Activated T-cell treated with anti-CD3 and anti-CD28 coated beads, Interleukin-2, amount 50 U/mL, for 1 hour (primary cell): Measurements from ENCODE around the gene XRCC5.
A peak's percentile ranks its signal among the peaks of the same experiment; 100 is the strongest.

Experiments used
- DNase-seq: peaks from one replicate; pipeline ENCODE4 v3.0.0-alpha.2; 2020

Gene XRCC5

DNA sequence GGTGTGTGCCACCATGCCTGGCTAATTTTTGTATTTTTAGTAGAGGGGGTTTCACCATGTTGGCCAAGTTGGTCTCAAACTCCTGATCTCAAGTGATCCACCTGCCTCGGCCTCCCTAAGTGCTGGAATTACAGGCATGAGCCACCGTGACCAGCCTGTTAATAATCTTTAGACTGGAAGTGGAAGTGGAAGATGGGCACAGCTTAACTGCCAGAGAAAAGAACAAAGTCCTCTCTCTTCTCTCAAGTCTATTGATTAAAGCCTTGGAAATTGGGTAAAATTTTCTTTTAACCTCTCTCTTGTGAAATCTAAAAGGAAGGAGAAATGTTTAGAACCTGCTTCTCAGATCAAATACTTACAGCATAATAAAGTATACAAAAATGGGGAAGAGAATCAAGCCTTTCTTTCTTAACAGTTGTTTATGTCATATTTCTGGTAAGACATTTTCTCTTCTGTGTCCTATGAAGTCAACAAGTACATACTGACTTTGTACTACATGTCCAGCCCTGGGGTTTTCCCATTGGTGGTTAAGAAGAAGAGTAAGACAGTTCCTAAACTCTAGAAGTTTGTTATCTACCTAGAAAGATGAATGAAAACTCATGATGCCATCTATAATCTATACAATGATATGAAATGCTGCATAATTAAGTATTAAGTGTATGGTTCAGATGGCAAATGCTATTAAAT, 22.8 kb upstream of the XRCC5 start:
- no peak for DNase-seq

DNA sequence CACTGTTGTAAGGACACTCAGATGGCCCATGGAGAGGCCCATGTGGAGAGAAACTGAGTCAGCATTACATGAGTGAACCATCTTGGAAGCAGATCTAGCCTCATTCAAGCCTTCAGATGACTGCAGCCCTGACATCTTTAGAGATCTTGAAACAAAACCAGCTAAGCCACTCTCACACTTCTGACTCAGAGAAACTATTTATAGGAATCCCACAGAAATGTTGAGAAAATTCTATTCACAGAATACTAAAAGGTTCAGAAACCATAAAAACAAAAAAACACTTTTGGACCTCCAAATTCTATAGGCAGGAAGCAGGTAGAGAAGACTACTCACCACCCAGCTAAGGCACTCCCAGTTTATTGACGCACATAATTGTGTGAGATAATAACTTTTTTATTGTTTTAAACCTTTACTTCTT, 18.8 kb upstream of the XRCC5 start:
- no peak for DNase-seq

DNA sequence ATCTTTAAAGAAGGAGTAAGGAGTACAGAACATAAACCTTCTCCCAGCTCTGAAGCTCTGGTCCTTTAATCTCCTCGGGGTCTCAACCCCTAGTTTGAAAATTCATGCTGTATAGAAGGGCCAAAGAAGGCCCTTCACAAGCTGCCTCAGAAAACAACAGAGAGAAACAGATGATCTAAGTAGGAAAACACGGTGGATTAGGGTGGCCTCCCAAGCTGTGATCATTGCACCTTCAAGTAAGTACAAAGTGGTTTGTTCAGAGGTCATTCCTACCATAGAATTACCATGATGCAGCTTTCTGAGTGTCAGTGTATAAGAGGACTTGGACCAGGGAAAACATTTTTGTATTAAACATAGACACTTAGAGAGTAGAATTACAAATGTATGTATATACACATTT, 16.5 kb upstream of the XRCC5 start:
- DNase-seq = no peak

DNA sequence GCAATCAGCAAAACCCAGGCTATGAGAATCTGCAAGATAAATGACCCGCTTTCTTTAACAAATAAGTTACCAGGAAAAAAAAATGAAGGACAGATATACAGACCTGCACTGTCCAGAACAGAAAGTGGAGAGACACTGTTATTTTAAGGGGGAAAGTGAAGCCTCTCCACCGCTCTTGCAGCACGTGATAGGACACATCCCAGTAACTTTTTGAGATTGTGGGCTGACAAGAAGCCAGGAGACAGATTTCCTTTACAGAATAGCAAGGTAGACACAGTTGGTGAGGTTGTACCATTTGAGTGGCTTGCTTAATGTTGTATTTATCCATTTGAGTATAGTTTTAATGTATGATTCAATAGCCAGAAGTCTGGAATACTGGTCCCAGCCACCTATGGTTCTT, 14.4 kb upstream of the XRCC5 start:
- no peak for DNase-seq

DNA sequence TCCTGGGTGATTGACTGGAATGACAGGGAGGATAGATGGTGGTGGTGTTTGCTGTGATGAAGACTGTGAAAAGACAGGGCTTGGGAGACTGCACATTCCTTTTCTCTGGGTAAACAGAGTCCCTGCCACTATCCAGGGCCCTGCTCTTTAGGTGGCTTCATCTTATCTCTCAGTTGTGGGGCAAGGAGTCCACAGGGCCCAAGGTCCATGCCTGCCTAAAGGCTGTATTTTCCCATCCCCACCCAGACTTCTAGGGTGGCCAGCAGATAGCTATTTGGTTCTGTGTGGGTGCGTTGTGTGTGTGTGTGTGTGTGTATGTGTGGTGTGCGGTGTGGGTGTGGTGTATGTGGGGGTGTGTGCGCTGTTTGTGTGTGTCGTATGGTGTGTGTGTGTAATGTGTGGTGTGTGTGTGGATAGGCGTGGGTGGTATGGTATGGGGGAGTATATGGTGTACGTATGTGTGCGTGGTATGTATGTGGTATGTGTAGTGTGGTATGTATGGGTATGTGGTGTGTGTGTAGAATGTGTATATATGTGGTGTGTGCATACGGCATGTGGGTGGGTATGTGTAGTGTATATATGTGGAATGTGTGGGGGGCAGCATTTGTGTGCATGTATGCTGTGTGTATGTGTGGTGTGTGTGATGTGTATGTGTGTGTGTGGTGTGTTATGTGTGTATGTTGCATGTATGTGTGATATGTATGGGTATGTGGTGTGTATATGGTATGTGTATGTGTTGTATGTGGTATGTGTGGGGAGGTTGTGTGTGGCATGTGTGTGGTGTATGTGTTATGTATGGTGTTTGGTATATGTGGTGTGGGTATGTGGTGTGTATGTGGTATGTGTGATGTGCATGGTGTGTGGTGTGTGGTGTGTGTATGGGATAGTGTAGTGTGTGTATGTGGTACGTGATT, 10.5 kb upstream of the XRCC5 start:
- no peak for DNase-seq

DNA sequence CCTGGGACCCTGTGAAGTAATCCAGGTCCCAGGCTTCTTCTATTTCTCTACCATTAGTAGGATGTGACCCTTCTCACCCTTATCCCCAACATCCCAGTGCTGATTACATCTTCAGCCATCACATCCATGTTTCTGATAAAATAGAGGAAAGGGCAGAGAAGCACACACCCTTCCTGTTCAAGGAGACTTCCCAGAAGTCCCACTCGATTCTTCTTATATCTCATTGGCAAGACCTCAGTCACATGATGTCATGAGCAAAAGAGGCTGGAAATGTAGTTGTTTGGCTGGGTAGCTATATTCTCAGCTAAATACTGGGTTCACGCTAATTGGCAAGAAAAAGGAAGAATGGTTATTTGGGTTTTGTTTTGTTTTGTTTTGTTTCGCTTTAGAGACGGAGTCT, 8.0 kb upstream of the XRCC5 start:
- DNase-seq = no peak

DNA sequence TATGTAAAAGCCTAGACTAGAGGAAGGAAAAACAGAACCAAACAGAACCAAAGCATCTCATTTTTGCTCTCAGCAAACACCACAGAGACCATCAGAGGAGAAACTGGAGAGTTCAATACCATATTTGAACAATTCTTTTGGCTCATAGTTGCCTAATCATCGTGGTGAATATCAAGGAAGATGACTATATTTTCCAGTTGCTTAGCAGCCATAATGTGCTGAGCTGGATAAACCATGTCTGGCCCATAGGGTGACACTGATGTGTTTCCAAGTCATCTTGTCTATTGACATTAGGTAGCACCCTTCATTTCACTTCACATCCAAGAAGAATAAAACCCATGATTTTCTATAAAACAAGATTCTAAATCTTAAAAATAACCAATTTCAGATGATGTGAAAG, 5.9 kb upstream of the XRCC5 start:
- DNase-seq = no peak

DNA sequence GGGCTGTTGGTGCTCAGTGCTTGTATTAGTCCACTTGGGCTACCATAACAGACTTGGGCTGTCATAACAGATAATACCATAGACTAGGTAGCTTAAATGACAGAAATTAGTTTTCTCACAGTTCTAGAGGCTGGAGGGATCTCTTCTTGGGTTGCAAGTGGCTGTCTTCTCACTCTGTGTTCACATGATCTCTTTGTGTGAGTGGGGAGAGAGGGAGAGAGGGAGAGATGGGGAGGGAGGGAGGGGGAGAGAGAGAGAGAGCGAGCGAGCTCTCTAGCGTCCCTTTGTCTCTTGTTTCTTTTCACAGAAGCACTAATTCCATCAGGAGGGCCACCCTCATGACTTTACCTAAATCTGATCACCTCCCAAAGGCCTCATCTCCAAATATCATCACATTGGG, 4.5 kb upstream of the XRCC5 start:
- no peak for DNase-seq

DNA sequence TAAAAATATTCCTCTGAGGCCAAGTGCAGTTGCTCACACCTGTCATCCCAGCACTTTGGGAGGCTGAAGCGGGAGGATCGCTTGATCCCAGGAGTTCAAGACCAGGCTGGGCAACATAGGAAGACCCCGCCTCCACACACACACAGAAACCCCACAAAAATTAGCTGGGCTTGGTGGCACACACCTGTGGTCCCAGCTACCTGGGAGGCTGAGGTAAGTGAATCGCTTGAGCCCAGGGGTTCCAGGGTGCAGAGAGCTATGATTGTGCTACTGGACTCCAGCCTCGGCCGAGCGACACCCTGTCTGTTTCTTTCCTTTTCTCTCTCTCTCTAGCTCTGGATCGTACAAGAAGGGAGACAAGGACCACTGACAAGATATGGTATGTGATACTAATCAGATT, 1.8 kb upstream of the XRCC5 start:
- DNase-seq = no peak

DNA sequence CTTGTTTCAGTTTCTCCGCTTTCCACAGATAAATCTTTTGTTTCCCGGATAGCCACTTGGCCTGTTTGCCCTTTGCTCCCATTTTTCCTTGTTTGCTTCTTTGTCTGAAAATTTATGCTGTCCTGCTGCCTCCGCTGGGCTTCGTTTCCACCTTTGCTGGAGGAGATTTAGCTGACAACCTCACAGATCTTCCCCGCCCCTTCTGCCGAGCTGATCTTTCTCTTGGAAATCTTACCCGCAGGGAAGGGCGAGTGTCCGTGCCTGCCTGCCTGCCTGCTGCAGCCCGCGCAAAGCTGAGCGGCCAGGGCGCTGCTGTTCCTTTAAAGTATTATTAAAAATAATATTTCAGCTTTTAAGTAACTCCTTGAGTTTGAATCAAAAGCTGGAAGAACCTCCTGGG, 1.4 kb upstream of the XRCC5 start:
- DNase-seq = no peak

DNA sequence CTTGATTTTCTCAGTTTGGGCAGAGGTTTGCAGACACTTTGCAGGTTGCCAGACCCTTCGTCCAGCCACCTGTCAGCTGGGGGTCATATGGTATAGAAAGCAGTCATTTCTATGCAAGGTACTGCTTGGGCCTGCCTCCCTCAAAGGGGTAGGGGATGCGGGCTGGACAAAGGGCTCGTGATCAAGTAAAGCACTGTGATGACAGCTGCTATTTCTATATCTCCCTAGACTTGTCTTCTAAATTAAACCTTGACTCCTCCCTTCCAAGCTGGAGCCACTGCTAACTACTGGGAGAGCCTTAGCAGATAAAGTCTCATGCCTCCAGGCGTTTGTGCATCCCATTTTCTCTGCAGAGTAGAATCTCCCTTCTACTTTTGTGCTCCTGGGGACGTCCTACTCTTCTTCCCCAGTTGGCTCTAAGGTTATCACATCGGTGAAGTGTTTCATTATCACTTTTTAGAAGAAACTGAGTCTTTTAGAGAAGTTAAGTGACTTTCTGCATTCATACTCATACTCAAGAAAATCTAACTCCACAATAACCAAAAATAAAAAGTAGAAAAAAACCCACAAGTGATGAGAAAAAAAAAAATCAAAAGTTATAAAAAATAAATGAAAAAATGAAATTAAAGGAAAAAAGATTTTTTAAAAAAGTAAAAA, 710 bp upstream of the XRCC5 start:
- no peak for DNase-seq

DNA sequence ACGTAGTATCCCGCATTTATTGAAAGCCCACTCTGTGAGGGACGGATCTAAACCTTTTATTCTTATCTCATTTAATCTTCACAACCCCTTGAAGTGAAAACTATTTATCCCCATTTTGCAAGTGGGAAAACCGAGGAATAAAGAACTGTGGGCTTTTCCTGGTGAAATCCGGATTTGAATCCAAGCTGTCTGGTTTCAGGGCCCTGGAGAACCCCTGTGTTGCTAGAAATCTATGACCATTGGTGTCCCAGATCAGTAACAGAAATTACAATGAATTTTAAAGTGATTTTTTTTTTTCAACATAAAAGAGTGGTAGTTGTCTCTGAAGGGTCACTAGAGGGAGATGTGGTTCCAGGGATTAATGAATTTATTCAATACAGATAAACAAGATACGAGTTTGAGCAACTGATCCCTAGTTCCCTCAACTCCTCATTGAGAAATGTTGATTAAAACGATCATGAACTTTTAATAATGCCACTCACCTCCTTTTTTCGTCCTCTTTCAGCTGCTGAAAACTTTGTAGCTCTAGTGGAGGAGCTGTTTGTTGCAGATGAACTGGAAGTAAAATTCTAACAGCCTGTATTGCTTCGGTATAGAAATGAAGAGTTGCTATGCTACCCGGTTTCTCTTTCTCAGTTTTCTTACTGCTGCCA, 940 bp downstream of the XRCC5 start:
- DNase-seq = no peak

DNA sequence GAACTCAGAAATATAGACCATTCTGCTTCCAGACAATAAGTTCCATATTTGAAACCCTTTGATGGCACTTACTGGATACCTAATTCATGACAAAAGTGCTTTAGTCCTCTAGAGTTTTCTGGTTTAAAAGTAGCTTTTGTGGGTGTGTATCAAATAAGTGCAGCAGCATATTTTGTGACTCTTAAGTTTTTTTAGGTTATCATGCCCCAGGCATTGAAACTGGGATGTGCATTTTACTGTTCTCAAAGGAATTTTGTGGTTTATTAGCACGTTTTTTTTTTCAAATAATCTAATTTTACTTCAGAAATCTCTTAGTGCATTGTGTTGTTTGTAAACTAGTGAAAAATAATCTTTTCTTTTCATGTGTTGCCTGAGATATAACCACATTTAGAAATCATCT, 1.5 kb downstream of the XRCC5 start:
- DNase-seq = no peak

DNA sequence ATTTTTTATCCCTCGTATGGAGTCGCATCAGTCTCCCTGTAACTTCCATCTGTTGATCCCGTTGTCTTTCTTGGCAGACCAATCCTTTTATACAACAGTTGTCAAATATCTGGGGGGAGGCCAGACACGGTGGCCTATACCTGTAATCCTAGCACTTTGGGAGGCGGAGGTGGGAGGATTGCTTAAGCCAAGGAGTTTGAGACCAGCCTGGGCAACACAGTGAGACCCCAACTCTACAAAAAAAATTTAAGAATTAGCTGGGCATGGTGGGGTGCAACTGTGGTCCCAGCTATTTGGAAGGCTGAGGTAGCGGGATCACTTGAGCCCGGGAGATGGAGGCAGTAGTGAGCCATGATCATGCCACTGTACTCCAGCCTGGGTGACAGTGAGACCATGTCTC, 2.0 kb downstream of the XRCC5 start:
- DNase-seq = no peak

DNA sequence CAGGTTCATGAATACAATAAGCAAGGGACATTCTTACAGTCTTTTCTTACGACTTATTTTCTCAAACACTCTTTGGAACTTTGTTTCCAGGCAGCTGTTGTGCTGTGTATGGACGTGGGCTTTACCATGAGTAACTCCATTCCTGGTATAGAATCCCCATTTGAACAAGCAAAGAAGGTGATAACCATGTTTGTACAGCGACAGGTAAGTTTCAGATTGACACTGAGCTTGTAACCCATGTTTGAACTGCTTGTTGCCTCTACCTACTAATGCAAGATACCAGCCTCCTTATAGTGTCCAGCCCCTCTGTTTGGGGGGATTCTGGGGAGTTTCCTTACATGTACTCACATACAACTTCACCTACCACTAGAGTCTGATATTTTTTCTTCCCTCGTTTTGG, 3.8 kb downstream of the XRCC5 start:
- DNase-seq = no peak

DNA sequence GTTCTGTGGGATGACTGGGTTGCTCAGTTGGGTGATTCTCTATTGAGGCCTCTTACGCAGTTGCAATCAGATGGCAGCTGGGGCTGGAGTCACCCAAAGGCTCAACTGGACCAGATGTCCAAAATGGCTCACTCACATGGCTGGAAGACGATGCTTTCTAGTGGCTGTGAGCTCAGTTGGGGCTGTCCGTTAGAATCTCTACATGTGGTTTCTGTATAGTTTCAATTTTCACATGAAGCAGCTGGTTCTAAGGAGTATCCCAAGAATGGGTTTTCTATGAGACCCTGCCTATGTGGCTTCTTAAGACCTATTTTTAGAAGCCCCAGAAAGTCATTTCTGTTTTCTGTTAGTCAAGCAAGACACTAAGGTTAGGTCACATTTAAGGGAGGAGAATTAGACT, 4.4 kb downstream of the XRCC5 start:
- DNase-seq = no peak

DNA sequence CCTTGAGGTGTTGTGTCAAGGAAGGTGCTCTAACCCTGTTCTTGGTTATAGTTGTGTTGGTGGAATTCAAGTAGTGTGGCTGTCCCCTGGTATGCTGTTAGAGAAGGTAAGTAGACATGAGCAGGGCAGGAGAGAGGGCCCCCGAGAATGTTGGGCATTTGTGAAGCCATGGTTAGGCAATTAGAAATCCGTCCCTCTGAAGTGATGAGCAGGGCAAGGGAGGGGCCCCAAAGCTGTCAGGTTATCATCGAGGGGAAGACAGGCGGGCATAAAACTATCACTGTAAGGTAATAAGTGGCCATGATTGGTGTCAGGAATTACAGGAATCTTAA, 5.2 kb downstream of the XRCC5 start:
- DNase-seq = no peak

DNA sequence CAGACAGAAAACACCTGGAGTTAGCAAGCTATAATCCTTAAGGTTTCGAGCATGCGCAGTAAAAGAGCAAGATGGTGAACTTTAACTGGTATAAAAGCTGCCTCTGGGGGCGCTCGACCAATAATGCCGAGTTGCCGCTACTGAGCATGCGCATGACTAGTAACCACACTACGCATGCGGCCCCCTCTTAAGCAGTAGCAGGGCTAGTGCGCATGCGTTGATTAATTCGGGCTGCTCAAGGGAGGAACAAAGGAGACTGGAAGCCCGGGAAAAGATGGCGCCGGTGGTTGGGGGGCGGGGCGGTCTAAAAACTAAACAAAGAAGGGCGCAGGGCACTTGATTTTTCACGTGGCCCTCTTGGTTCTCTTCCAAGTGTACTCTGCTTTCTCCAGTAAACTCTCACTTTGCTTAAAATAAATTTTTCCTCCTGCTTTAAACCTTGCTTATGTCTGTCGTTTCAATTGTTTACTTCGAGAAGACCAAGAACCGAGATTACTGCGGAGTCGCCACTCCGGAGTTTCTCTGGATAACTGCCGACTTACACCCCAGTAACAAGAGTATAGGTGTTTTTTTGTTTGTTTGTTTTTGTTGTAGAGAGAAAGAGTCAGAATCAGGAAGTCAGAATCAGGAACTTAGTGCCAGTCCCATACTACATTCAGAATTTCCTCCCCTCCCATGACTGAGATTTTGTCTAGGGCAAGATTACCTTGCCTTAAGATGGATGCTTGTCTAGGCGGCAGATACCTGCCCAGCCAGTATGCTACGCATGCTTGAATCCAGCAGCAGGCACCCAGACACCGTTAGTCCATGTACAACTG, 5.8 kb downstream of the XRCC5 start:
- DNase-seq = peak; percentile 97

DNA sequence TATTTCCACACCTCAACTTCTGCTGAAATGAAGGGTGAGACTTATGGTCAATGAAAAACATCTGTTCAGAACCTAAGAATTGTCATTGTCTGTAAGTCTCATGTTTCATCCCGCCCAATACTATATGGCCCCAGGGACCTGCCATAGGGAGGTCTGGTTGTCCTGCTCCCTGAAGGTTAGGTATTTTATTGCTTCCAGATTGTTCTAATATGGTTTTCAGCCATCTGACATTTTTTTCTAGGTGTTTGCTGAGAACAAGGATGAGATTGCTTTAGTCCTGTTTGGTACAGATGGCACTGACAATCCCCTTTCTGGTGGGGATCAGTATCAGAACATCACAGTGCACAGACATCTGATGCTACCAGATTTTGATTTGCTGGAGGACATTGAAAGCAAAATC, 7.3 kb downstream of the XRCC5 start:
- no peak for DNase-seq

DNA sequence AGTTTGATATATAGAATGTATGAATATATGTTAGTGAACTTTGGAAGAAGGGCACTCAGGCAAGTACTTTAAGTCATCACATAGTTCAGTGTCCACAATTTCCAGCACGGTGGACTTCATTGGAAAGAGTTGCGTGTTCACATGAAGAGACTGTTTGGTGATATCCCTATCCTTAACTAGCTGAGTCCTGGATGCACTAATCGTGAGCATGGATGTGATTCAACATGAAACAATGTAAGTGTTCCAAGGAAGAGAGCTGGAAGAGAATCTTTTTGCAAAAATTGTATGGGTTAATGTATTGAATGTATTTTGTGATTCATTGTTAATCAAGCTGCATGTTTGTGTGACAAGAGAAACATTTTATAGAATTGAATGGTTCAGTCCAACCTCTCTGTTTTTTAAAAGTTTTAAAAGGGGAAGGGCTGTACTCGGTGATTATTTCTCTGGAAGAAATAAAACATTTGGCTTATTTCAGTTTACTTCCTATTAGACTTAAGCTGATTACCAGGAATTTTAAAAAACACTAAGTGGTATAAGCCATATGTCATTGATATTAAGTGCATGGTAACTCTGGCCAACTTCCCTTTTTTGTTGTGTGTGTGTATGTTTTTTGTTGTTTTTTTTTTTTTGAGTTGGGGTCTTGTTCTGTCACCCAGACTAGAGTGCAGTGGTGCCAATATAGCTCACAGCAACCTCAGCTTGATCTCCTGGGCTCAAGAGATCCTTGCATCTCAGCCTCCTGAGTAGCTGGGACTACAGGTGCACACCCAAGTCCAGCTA, 8.6 kb downstream of the XRCC5 start:
- no peak for DNase-seq

DNA sequence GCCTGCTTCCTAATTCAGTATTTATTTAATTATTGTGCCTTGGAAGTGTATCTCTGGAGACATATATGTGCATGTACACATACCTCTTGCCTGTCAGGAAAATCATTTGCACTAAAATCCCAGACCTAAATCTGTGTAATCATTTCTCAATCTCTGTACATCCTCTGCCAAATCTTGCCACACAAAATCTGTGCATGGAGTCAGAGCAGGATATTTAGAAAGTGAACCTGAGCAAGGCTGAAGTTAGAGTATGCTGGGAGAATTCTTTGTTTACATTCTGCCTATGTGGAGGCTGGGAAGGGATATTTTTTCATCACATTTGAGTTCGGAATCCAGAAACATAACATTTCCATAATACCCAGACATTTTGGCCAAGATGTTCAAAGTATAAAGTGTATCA, 9.3 kb downstream of the XRCC5 start:
- DNase-seq = no peak

DNA sequence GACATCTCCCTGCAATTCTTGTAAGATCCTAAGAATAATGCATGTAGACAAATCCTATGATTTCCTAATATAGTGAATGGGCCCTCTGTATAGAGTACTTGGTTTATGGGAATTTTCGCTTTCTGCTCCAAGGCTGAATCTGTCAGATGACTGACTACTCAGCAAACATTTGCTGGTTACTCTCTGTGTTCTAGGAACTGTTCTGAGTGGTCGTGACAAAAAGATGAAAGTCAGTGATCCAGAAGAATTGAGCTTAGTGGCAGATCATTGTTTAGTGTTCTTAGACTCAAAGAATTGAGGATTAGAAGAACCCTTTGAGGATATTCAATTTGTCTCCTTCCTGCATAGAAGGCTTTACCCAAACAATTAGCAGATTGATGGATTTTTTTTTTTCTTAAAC, 10.0 kb downstream of the XRCC5 start:
- DNase-seq = no peak
